Right lobe of liver (tissue), 4 donors: ENCODE measurements around the gene TRMT1L.

Experiments used
- CTCF ChIP-seq, 4 donors: fragments of 200-600 bp in 3 of 4; fragments of 450-650 bp in 1 of 4; IDR thresholded peaks; one replicate each; pipeline versions ENCODE4 v1.5.1 to v1.8.0; 2016 to 2022; ENCODE audit warnings: antibody characterized with exemption in 4 of 4, mild to moderate bottlenecking in 2 of 4
- POLR2A ChIP-seq: fragments of 450-650 bp; IDR thresholded peaks from one replicate; pipeline ENCODE4 v1.6.1; 2017; ENCODE audit warnings: antibody characterized with exemption, mild to moderate bottlenecking
- donor health status: DM: no; HTN: no; CAD: no.
- donor health status: DM: no; HTN: no; CAD: no.
- donor health status: DM: no; HTN: yes; CAD: no.

- TF ChIP-seq CTCF (IDR thresholded peaks at IDR 0.05): no peak
- TF ChIP-seq POLR2A: no peak
Measured at GRCh38 chr1:185193756-185194155, 37.0 kb upstream of the TRMT1L start.
